Measurements from ENCODE around the gene TFDP1.

DNA sequence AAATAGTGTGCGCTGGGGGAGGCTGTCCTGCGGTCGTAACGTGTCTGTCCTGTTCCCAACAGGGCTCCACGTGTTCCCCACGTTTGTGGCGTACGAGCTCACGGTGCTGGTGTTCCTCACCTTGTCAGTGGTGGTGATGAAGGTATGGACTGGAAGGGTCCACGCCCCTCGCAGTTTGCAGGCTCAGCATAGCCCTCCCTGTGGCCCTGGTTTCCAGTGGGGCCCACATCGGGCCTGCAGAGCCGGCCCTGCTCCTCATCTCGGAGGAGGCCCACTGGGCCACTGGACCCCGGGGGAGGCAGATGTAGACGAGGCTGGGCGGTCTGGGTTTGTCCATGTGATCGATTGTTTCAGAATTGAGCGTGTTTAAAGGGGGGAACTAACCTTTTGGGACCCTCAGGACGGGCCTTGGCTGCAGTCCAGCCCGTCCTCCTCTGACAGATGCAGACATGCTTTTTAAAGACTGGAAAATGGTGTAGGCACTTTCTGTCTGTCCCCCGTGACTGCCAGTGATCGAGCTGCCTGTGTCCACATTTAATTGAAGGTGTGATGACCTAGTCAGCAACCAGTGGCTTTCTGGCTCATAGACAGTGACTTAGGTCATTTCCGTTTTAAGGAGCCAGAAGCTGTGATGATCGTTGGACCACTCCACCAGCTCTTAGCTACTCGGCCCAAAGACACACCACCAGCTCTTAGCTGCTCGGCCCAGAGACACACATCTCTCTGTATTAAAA is 37.1 kb upstream of the TFDP1 start:
- TF ChIP-seq, protein P1, sequence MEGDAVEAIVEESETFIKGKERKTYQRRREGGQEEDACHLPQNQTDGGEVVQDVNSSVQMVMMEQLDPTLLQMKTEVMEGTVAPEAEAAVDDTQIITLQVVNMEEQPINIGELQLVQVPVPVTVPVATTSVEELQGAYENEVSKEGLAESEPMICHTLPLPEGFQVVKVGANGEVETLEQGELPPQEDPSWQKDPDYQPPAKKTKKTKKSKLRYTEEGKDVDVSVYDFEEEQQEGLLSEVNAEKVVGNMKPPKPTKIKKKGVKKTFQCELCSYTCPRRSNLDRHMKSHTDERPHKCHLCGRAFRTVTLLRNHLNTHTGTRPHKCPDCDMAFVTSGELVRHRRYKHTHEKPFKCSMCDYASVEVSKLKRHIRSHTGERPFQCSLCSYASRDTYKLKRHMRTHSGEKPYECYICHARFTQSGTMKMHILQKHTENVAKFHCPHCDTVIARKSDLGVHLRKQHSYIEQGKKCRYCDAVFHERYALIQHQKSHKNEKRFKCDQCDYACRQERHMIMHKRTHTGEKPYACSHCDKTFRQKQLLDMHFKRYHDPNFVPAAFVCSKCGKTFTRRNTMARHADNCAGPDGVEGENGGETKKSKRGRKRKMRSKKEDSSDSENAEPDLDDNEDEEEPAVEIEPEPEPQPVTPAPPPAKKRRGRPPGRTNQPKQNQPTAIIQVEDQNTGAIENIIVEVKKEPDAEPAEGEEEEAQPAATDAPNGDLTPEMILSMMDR (IDR thresholded peaks at IDR 0.05), result no peak
- TF ChIP-seq POLR2A (IDR thresholded peaks at IDR 0.05), result no peak
